Subcutaneous abdominal adipose tissue (tissue), 5 donors: Measurements from ENCODE around the gene BLVRB.
"Not testable (repeated sequence)": the region's sequence is repeated elsewhere in the genome, so short reads cannot be mapped to it uniquely, and the experiment has no call there.

Experiments used
- H3K27ac ChIP-seq: one replicate; pipeline ENCODE4 v1.7.0; 2013; ENCODE audit warnings: low read depth, mild to moderate bottlenecking, inconsistent platforms, low read length, moderate library complexity
- H3K27me3 ChIP-seq, 5 donors: one replicate each; pipeline ENCODE4 v1.7.0; 2013; ENCODE audit warnings: low read length in 5 of 5, inconsistent platforms in 1 of 5; ENCODE audit not compliant: control insufficient read depth in 5 of 5, insufficient read depth in 4 of 5
- H3K36me3 ChIP-seq, 5 donors: one replicate each; pipeline ENCODE4 v1.7.0; 2013; ENCODE audit warnings: low read length in 5 of 5; ENCODE audit not compliant: control insufficient read depth in 5 of 5, insufficient read depth in 5 of 5
- H3K4me1 ChIP-seq, 5 donors: one replicate each; pipeline ENCODE4 v1.7.0; 2013; ENCODE audit warnings: low read length in 5 of 5, mild to moderate bottlenecking in 3 of 5, moderate library complexity in 1 of 5; ENCODE audit not compliant: control insufficient read depth in 5 of 5, insufficient read depth in 5 of 5
- H3K4me3 ChIP-seq, 5 donors: one replicate each; pipeline ENCODE4 v1.7.0; 2013; ENCODE audit warnings: low read length in 5 of 5, low read depth in 1 of 5
- H3K9ac ChIP-seq, 5 donors: one replicate each; pipeline ENCODE4 v1.7.0; 2013; ENCODE audit warnings: low read length in 5 of 5, mild to moderate bottlenecking in 4 of 5, moderate library complexity in 3 of 5
- H3K9me3 ChIP-seq, 5 donors: one replicate each; pipeline ENCODE4 v1.7.0; 2013; ENCODE audit warnings: low read length in 5 of 5; ENCODE audit not compliant: control insufficient read depth in 5 of 5
- donor health status: healthy.
- donor health status: healthy.
- donor health status: healthy.
- donor health status: healthy.
- donor health status: healthy.

BLVRB gene

DNA sequence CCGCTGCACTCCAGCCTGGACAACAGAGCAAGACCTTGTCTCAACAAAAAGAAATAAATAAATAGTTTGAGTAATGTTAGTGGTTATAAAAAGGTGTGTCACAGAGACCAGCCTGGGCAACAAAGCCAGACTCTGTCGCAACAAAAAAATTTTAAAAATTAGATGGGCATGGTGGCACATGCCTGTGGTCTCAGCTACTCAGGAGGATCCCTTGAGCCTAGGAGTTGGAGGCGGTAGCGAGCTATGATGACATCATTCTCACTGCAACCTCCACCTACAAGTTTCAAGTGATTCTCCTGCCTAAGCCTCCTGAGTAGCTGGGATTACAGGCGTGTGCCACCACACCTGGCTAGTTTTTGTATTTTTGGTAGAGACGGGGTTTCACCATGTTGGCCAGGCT lies 11.6 kb downstream of the BLVRB start:
- not testable (repeated sequence) for H3K27ac ChIP-seq, H3K9ac ChIP-seq, H3K9me3 ChIP-seq, H3K4me3 ChIP-seq, H3K27me3 ChIP-seq, H3K4me1 ChIP-seq
- H3K36me3 ChIP-seq = peaks cover 3 to 65% (median 25%) of the 10 kb centered on the region in 5 donors

GRCh38 chr19:40453151-40453735 lies 12.3 kb downstream of the BLVRB start:
- H3K4me1 ChIP-seq = no peaks in the 10 kb centered on the region
- no peak overlapping the region for H3K27ac ChIP-seq
- no peak overlapping the region for H3K9ac ChIP-seq
- no peaks in the 10 kb centered on the region for H3K27me3 ChIP-seq
- H3K4me3 ChIP-seq = no peak overlapping the region
- peaks cover 3 to 65% (median 30%) of the 10 kb centered on the region in 5 donors for H3K36me3 ChIP-seq
- no peaks in the 10 kb centered on the region for H3K9me3 ChIP-seq

- Histone ChIP-seq H3K9ac (no peak overlapping the region), H3K9me3 (no peaks in the 10 kb centered on the region), H3K27ac (no peak overlapping the region), H3K27me3 (no peaks in the 10 kb centered on the region), H3K4me1 (no peaks in the 10 kb centered on the region), H3K4me3 (no peak overlapping the region), H3K36me3 (peaks cover 3 to 64% (median 30%) of the 10 kb centered on the region in 5 donors)
Measured at GRCh38 chr19:40452016-40452415, 13.5 kb downstream of the BLVRB start.

GRCh38 chr19:40450664-40451063 lies 14.9 kb downstream of the BLVRB start:
- Histone ChIP-seq H3K9me3 (no peaks in the 10 kb centered on the region), H3K36me3 (peaks cover 3 to 67% (median 33%) of the 10 kb centered on the region in 5 donors), H3K9ac (no peak overlapping the region), H3K27me3 (no peaks in the 10 kb centered on the region), H3K27ac (no peak overlapping the region), H3K4me1 (no peaks in the 10 kb centered on the region), H3K4me3 (no peak overlapping the region)

GRCh38 chr19:40449506-40449905 lies 16.0 kb downstream of the BLVRB start:
- peaks cover 3 to 59% (median 27%) of the 10 kb centered on the region in 5 donors for H3K36me3 ChIP-seq
- H3K9me3 ChIP-seq = no peaks in the 10 kb centered on the region
- H3K27me3 ChIP-seq = no peaks in the 10 kb centered on the region
- H3K4me3 ChIP-seq = no peak overlapping the region
- H3K27ac ChIP-seq = no peak overlapping the region
- no peak overlapping the region for H3K9ac ChIP-seq
- peaks cover 0 to 6% (median 4%) of the 10 kb centered on the region in 5 donors for H3K4me1 ChIP-seq

DNA sequence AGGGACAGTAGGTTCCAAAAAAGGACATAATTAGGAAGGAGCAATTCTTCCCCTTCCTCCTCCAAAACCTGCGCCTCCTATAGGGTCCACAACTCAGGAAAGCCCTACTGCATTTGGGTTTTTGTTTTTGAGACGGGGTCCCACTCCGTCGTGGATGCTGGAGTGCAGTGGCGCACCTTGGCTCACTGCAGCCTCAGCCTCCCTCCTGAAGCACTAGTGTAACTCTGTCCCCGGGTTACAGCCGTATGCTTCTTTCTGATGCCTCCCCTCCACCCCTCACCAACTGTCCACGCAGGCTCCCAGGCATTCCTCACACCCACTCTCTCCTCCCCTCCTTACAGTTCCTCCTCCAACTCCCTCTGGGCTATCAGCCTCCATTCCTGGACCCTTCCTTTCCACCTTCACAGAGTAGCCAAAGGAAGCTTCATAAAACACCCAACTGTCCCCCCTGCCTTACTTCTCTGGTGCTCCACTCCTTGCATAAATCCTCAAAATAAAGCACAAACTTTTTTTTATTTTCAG lies 19.2 kb downstream of the BLVRB start:
- no peak overlapping the region for H3K4me3 ChIP-seq
- H3K9me3 ChIP-seq = no peaks in the 10 kb centered on the region
- peaks cover 9 to 22% (median 19%) of the 10 kb centered on the region in 5 donors for H3K4me1 ChIP-seq
- peaks cover 3 to 47% (median 30%) of the 10 kb centered on the region in 5 donors for H3K36me3 ChIP-seq
- no peak overlapping the region for H3K9ac ChIP-seq
- H3K27ac ChIP-seq = peak overlapping the region; percentile 17
- H3K27me3 ChIP-seq = no peaks in the 10 kb centered on the region

- H3K36me3 ChIP-seq = peaks cover 3 to 47% (median 31%) of the 10 kb centered on the region in 5 donors
Measured at GRCh38 chr19:40445780-40446262, 19.7 kb downstream of the BLVRB start.

GRCh38 chr19:40444825-40445312 lies 20.7 kb downstream of the BLVRB start:
- Histone ChIP-seq H3K27me3 (no peaks in the 10 kb centered on the region), H3K27ac (peak overlapping the region; percentile 99), H3K36me3 (peaks cover 3 to 53% (median 39%) of the 10 kb centered on the region in 5 donors), H3K4me3 (peak overlapping the region; percentile 86 to 100 (median 99)), H3K9me3 (no peaks in the 10 kb centered on the region), H3K9ac (peak overlapping the region in 4 of 5 donors; percentile 64 to 70 (median 68)), H3K4me1 (peaks cover 9 to 28% (median 23%) of the 10 kb centered on the region in 5 donors)

More at GRCh38 chr19:40445780-40446262, 19.7 kb downstream of the BLVRB start:
- Histone ChIP-seq H3K27ac (peak overlapping the region; percentile 17), H3K9ac (peak overlapping the region in 1 of 5 donors; percentile 3), H3K4me3 (no peak overlapping the region), H3K9me3 (no peaks in the 10 kb centered on the region), H3K4me1 (peaks cover 9 to 27% (median 23%) of the 10 kb centered on the region in 5 donors), H3K27me3 (no peaks in the 10 kb centered on the region)

DNA sequence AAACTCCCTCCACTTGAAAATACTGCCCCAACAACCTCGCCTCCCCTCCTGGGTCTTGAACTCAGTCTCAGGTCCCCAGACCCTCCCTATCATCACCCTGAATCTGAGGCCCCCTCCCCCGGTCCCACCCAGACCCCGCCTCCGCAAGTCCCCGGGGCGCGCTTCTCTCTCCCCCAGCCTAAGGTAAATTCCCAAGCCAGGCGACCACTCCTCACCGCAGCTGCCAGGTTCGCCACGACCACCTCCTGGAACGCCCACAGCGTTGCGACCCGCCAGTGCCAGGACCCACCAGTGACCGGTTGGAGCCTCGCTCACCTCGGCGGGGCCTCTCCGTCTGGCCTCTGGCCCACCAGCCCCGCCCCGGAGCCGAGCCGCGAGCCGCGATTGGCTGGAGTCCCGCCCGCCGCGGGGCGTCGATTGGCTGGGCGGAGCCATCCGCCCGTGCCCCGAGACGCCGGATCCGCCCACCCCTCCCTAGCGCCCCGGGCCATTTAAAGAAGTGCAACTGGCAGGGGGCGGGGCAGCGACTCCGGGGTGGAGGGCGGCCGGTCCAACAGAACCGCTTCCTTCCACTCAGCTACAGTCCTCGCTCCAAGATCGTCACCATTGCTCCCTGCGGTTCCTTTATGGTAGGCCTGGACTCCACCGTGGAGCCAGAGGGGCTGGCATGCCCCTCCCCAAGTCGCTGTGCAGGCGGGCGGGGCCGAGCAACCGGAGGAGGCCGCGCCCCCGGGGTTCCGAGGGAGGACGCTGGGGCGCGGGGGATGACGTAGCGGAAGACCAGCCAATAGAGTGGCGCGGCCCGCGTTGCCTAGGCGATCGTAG lies 21.3 kb downstream of the BLVRB start, which contains the start of gene SERTAD3:
SERTAD3 (minus strand) TSS at position 336 of the 825 bp plus-strand sequence. CDS start 2,255 bp downstream, outside the sequence.
- Histone ChIP-seq H3K27me3 (no peaks in the 10 kb centered on the region), H3K36me3 (peaks cover 0 to 48% (median 35%) of the 10 kb centered on the region in 5 donors), H3K9ac (peak within 1 kb of the TSS; percentile 97 to 99 (median 99)), H3K9me3 (no peaks in the 10 kb centered on the region), H3K27ac (peak within 1 kb of the TSS; percentile 99), H3K4me1 (peaks cover 9 to 28% (median 23%) of the 10 kb centered on the region in 5 donors), H3K4me3 (peak within 1 kb of the TSS; percentile 94 to 100 (median 99))
